Measurements from ENCODE around the gene COX7B2. TPM values are rescaled to one million over a fixed set of nuclear protein-coding genes. Genes with fewer than 3 reads are reported as not detected.

The COX7B2 gene
- total and polyA plus RNA-seq, 9 of the 15 experiments (the other 6 are each of a cell fraction or from before 2014, with no cell fraction given), result 0.33 to 3.5 (median 0.67) TPM; not detected in 3

- WGBS (ENCODE audit: insufficient coverage, low coverage, missing lambda C conversion rate), result 3% methylated on average over 3 of the region's 3 CpGs
- Histone ChIP-seq H3K9ac (ENCODE audit: insufficient read depth in 1 of 2, low read depth in 2 of 2, low read length in 2 of 2) (no peak overlapping the region), H3K4me1 (replicated peaks in 1 of 2; ENCODE audit: control insufficient read depth in 2 of 2, insufficient read depth in 2 of 2, low read length in 2 of 2) (no peaks in the 10 kb centered on the region), H4K20me1 (replicated peaks; ENCODE audit: control insufficient read depth, insufficient read depth, low read length) (no peaks in the 10 kb centered on the region), H3K4me2 (ENCODE audit: insufficient read depth, low read length) (no peak overlapping the region), H3K27ac (ENCODE audit: extremely low read depth, low read depth, low read length) (no peak overlapping the region), H3K79me2 (ENCODE audit: control insufficient read depth, insufficient read depth, low read length) (no peaks in the 10 kb centered on the region), H3K9me1 (ENCODE audit: control insufficient read depth, insufficient read depth, low read length) (no peaks in the 10 kb centered on the region), H3K36me3 (ENCODE audit: control insufficient read depth, insufficient read depth, low read length) (no peaks in the 10 kb centered on the region), H3K9me3 (replicated peaks; ENCODE audit: control insufficient read depth, insufficient read depth, low read depth, low read length) (no peaks in the 10 kb centered on the region), H2AFZ (ENCODE audit: low read depth, low read length) (no peak overlapping the region), H3K4me3 (no peak overlapping the region), H3K27me3 (ENCODE audit: control insufficient read depth in 2 of 2, insufficient read depth in 2 of 2, low read length in 2 of 2) (no peaks in the 10 kb centered on the region)
- CTCF ChIA-PET (ENCODE audit: low intra/inter-chr PET ratio), result no interaction called here
- FAIRE-seq (no peak), DNase-seq (ENCODE audit: extremely low read depth in 1 of 4, low spot score in 3 of 4) (no peak), ATAC-seq (no peak)
- POLR2A ChIA-PET, result no interaction called here
- TF ChIP-seq ATF6 (CRISPR knock-in tag; IDR thresholded peaks at IDR 0.05), result no peak
- no peak for TF ChIP-seq ZFP1 (CRISPR knock-in tag; IDR thresholded peaks at IDR 0.05)
- no peak for TF ChIP-seq NFE2 (IDR thresholded peaks at IDR 0.05; ENCODE audit: low read depth)
- TF ChIP-seq ZNF232 (CRISPR knock-in tag; IDR thresholded peaks at IDR 0.05), result no peak
- no peak for TF ChIP-seq ZNF384 (IDR thresholded peaks at IDR 0.05; ENCODE audit: low read depth, low read length)
- no peak for TF ChIP-seq CHD4 (IDR thresholded peaks at IDR 0.05; ENCODE audit: insufficient read depth, insufficient replicate concordance, low read depth, low read length, poor library complexity, severe bottlenecking)
- TF ChIP-seq POLR2A (conservative IDR thresholded peaks at IDR 0.05), result no peak
- TF ChIP-seq ERF (CRISPR knock-in tag; IDR thresholded peaks at IDR 0.05), result no peak
- TF ChIP-seq IRF9 (tag; IDR thresholded peaks at IDR 0.05), result no peak
- no peak for TF ChIP-seq KHSRP (IDR thresholded peaks at IDR 0.05)
- no peak for TF ChIP-seq SP2 (IDR thresholded peaks at IDR 0.05; ENCODE audit: extremely low read depth, low read depth, low read length, poor library complexity, severe bottlenecking)
- intact Hi-C loops (cut with micrococcal nuclease), result no loop called here
- in situ Hi-C loops (cut with MboI), result no loop called here
- BruUV-seq (replicated peaks), result no TSS peak
These were observed 22.9 kb upstream of the COX7B2 start for GRCh38 chr4:46931981-46932380.
